Kidney (tissue), 14 donors: ENCODE results near the gene CLEC9A. TPM values are rescaled to one million over a fixed set of nuclear protein-coding genes. Genes with fewer than 3 reads are reported as not detected.

Experiments
- DNase-seq, 5 donors: peaks; one replicate each; pipeline ENCODE4 v3.0.0-alpha.2; 2013 to 2020
- FAIRE-seq: peaks from 2 replicates; lab custom pipeline; 2012; peaks lifted over from hg19 to GRCh38; lab: Jason Lieb, UNC
- H3K27ac ChIP-seq, 2 donors: one replicate each; pipeline ENCODE4 v1.7.0; 2013; ENCODE audit warnings: low read depth in 2 of 2, low read length in 2 of 2, inconsistent platforms in 1 of 2
- H3K27me3 ChIP-seq: one replicate; pipeline ENCODE4 v1.7.1; 2013; ENCODE audit warnings: low read length, inconsistent platforms; ENCODE audit not compliant: control insufficient read depth, insufficient read depth
- H3K36me3 ChIP-seq, 3 donors: one replicate each; pipeline versions ENCODE4 v1.7.0 to v1.7.1; 2013; ENCODE audit warnings: low read length in 3 of 3, control low read depth in 1 of 3, inconsistent platforms in 1 of 3; ENCODE audit not compliant: insufficient read depth in 3 of 3, control insufficient read depth in 2 of 3
- H3K4me1 ChIP-seq, 3 donors: one replicate each; pipeline versions ENCODE4 v1.7.0 to v1.7.1; 2013; ENCODE audit warnings: low read length in 3 of 3, inconsistent platforms in 1 of 3, low read depth in 1 of 3; ENCODE audit not compliant: control insufficient read depth in 2 of 3, insufficient read depth in 2 of 3
- H3K4me3 ChIP-seq, 3 donors: one replicate each; pipeline versions ENCODE4 v1.7.0 to v1.8.1; 2013; ENCODE audit warnings: low read length in 3 of 3, control low read depth in 1 of 3, inconsistent platforms in 1 of 3
- H3K9ac ChIP-seq, 3 donors: one replicate each; pipeline versions ENCODE4 v1.7.0 to v1.7.1; 2013; ENCODE audit warnings: low read length in 3 of 3, control low read depth in 1 of 3, inconsistent platforms in 1 of 3
- H3K9me3 ChIP-seq, 3 donors: one replicate each; pipeline versions ENCODE4 v1.7.0 to v1.7.1; 2013; ENCODE audit warnings: low read length in 3 of 3, control low read depth in 1 of 3, inconsistent platforms in 1 of 3; ENCODE audit not compliant: control insufficient read depth in 2 of 3, insufficient read depth in 1 of 3
- intact Hi-C: fragments of 100-400 bp; cut with DNase I; formaldehyde crosslinking; loops from one replicate; pipeline ENCODE4 v1.11.1; 2022
- polyA plus RNA-seq: library from polyadenylated mRNA; stranded (reverse); fragments of 350-450 nt; fragmentation: Illumina TruSeq; extraction: RNeasy Lipid Tissue Mini Kit (QIAGEN cat#74804); gene quantifications from one replicate; pipeline ENCODE4 v1.2.3, GENCODE V29; 2014; ENCODE audit warnings: low read depth, low replicate concordance; ENCODE audit not compliant: insufficient read depth
- total RNA-seq: library from RNA; stranded (reverse); fragmentation: NEBNext Ultra II Directional; extraction: Animal tissue kit (Norgen Biotek cat#: 25700); gene quantifications from one replicate; pipeline ENCODE4 v1.2.1, GENCODE V29; 2021
- TF ChIP-seq, protein P1 (sequence below): IDR thresholded peaks from 3 replicates; pipeline ENCODE4 v1.5.1; 2012; ENCODE audit warnings: mild to moderate bottlenecking, moderate library complexity, borderline replicate concordance; ENCODE audit not compliant: insufficient read depth; ENCODE audit errors: extremely low read depth
- donor health status: control.
- donor health status: control.
- donor health status: control.
- donor health status: control.
- donor health status: control.
- donor health status: DM: yes; HTN: yes; CAD: no.
- donor health status: Normal renal cell carcinoma (clear cell type).

The CLEC9A gene
- total and polyA plus RNA-seq, 2 donors from 2014 or later = 0.57 TPM; not detected in 1

DNA sequence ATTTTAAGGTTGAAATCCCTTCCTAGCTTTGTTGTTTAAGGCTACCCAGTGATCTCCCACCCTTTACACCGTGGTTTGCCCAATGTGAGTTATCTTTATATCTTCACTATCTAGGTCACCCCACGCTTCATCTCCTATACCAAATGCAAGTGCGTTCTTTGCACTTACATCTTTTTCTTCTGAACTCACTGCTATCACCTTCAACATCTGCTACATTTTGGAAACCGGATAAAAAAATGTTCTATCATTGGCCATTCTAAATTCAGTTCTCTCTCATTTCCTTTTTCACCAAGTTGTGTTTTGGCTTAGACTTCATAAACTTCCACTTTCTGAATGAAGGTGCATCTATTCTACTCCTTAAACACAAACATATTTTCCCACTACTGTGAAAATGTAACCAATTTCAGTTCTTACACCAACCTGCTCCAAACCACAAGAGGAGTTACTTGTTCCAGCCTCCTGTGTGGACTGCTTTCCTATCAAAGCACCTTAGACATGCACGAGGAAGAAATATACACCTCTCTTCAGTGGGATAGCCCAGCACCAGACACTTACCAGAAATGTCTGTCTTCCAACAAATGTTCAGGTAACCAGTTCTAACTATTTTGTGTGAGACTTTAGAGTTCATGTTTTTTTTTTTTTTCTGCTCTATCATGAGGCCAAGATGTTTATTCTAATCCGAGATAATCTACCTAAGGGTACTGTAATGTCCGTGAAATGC is 21.9 kb downstream of the CLEC9A start:
- Histone ChIP-seq H3K27me3 (no peaks in the 10 kb centered on the region), H3K27ac (no peak overlapping the region), H3K4me1 (no peaks in the 10 kb centered on the region), H3K9ac (no peak overlapping the region), H3K9me3 (no peaks in the 10 kb centered on the region), H3K4me3 (no peak overlapping the region), H3K36me3 (no peaks in the 10 kb centered on the region)
- TF ChIP-seq, protein P1, sequence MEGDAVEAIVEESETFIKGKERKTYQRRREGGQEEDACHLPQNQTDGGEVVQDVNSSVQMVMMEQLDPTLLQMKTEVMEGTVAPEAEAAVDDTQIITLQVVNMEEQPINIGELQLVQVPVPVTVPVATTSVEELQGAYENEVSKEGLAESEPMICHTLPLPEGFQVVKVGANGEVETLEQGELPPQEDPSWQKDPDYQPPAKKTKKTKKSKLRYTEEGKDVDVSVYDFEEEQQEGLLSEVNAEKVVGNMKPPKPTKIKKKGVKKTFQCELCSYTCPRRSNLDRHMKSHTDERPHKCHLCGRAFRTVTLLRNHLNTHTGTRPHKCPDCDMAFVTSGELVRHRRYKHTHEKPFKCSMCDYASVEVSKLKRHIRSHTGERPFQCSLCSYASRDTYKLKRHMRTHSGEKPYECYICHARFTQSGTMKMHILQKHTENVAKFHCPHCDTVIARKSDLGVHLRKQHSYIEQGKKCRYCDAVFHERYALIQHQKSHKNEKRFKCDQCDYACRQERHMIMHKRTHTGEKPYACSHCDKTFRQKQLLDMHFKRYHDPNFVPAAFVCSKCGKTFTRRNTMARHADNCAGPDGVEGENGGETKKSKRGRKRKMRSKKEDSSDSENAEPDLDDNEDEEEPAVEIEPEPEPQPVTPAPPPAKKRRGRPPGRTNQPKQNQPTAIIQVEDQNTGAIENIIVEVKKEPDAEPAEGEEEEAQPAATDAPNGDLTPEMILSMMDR = no peak
- DNase-seq = no peak
- intact Hi-C loops = no loop called here
- no peak for FAIRE-seq

DNA sequence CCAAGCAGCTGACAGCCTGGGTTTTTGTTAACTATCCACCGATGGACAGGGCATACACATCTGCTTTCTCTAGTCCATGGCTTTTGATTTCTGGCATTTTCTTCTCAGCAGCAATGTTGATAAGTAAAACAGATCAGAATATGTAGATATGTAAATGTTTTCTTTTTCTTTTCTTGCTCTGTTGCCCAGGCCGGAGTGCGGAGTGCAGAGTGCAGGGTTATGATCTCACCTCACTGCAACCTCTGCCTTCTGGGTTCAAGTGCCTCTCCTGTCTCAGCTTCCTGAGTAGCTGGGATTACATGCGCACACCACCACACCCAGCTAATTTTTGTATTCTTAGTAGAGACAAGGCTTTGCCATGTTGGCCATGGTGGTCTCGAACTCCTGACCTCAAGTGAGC is 27.9 kb downstream of the CLEC9A start:
- TF ChIP-seq, protein P1 = no peak
- Histone ChIP-seq H3K4me1 (no peaks in the 10 kb centered on the region), H3K4me3 (no peak overlapping the region), H3K36me3 (no peaks in the 10 kb centered on the region), H3K27ac (no peak overlapping the region), H3K9me3 (no peaks in the 10 kb centered on the region), H3K9ac (no peak overlapping the region), H3K27me3 (no peaks in the 10 kb centered on the region)
- FAIRE-seq = no peak
- no peak for DNase-seq
- intact Hi-C loops = no loop called here

DNA sequence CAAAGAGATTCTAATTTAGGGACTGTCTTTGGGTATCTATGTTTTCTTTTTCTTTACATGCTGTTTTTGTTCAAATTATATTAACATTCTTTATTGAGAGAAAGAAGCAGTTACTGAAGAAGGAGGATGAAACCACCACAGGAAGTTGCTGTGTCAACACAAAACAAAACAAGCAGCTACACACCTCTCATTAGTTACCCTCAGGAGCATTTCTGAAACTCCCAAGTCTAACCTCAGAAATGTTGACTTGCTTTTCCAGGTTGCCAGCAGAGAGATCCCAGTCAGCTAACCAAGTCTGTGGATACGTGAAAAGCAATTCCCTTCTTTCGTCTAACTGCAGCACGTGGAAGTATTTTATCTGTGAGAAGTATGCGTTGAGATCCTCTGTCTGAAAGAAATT is 34.8 kb downstream of the CLEC9A start:
- H3K9ac ChIP-seq = no peak overlapping the region
- no peak for FAIRE-seq
- no peak for DNase-seq
- H3K27me3 ChIP-seq = no peaks in the 10 kb centered on the region
- intact Hi-C loops = no loop called here
- TF ChIP-seq, protein P1 = no peak
- H3K9me3 ChIP-seq = no peaks in the 10 kb centered on the region
- H3K4me1 ChIP-seq = no peaks in the 10 kb centered on the region
- no peak overlapping the region for H3K27ac ChIP-seq
- H3K4me3 ChIP-seq = no peak overlapping the region
- no peaks in the 10 kb centered on the region for H3K36me3 ChIP-seq
